DND-41 (cell line): ENCODE data around the gene DENND1C.

Experiments
- ATAC-seq: fragments of 200-7000 bp; cut with Tn5 transposase; 3 replicates; pipeline ENCODE4 v1.9.1; 2021; ENCODE audit warnings: low read depth; ENCODE audit not compliant: insufficient read depth
- DNase-seq: peaks from one replicate; pipeline ENCODE4 v3.0.0-alpha.2; 2020
- H2AFZ ChIP-seq: 2 replicates; pipeline ENCODE4 v1.6.0; 2012; ENCODE audit warnings: low read depth, low read length
- H3K27ac ChIP-seq: 2 replicates; pipeline ENCODE4 v1.5.1; 2012; ENCODE audit warnings: low read length, inconsistent platforms
- H3K27me3 ChIP-seq: fragments of 200-600 bp; sonication (generic); 2 replicates; pipeline ENCODE4 v1.6.0; 2012; ENCODE audit warnings: low read length, mild to moderate bottlenecking, inconsistent platforms; ENCODE audit not compliant: insufficient read depth, poor library complexity
- H3K36me3 ChIP-seq: 2 replicates; pipeline ENCODE4 v1.5.1; 2012; ENCODE audit warnings: low read length, inconsistent platforms; ENCODE audit not compliant: insufficient read depth
- H3K4me1 ChIP-seq: 2 replicates; pipeline ENCODE4 v1.5.1; 2012; ENCODE audit warnings: mild to moderate bottlenecking, low read length; ENCODE audit not compliant: insufficient read depth
- H3K4me2 ChIP-seq: 2 replicates; pipeline ENCODE4 v1.6.0; 2012; ENCODE audit warnings: mild to moderate bottlenecking, moderate library complexity, low read length, inconsistent platforms; ENCODE audit not compliant: insufficient read depth
- H3K4me3 ChIP-seq, 2 experiments: fragments of 200-600 bp in 1 of 2; shearing (Covaris generic) in 1 of 2; 2 replicates each; pipeline ENCODE4 v1.5.1; 2012 to 2016; ENCODE audit warnings: inconsistent platforms in 2 of 2, low read length in 2 of 2, mild to moderate bottlenecking in 2 of 2, low read depth in 1 of 2, moderate library complexity in 1 of 2
- H3K79me2 ChIP-seq: 2 replicates; pipeline ENCODE4 v1.6.0; 2012; ENCODE audit warnings: low read length, inconsistent platforms; ENCODE audit not compliant: insufficient read depth
- H3K9ac ChIP-seq: 2 replicates; pipeline ENCODE4 v1.6.0; 2012; ENCODE audit warnings: low read depth, mild to moderate bottlenecking, inconsistent platforms, low read length, moderate library complexity
- H3K9me3 ChIP-seq: 2 replicates; pipeline ENCODE4 v1.5.1; 2012; ENCODE audit warnings: low read length, moderate library complexity, mild to moderate bottlenecking, inconsistent platforms; ENCODE audit not compliant: insufficient read depth, severe bottlenecking
- H4K20me1 ChIP-seq: 2 replicates; pipeline ENCODE4 v1.6.0; 2012; ENCODE audit warnings: low read length; ENCODE audit not compliant: insufficient read depth
- CTCF ChIP-seq: IDR thresholded peaks from 2 replicates; pipeline ENCODE4 v1.5.1; 2012; ENCODE audit warnings: borderline replicate concordance, low read length, moderate library complexity, mild to moderate bottlenecking; ENCODE audit not compliant: poor library complexity, severe bottlenecking; ENCODE audit errors: extremely low read depth
- EZH2 ChIP-seq: IDR thresholded peaks from 3 replicates; pipeline ENCODE4 v1.6.1; 2012; ENCODE audit warnings: borderline replicate concordance, low read depth, mild to moderate bottlenecking, moderate library complexity, low read length, inconsistent platforms; ENCODE audit not compliant: severe bottlenecking

Gene DENND1C

GRCh38 chr19:6476155-6476895, 5.3 kb downstream of the DENND1C start:
- TF ChIP-seq CTCF (no peak), EZH2 (no peak)
- Histone ChIP-seq H3K4me3 (no peak overlapping the region), H3K9ac (no peak overlapping the region), H3K9me3 (no peaks in the 10 kb centered on the region), H2AFZ (no peak overlapping the region), H4K20me1 (no peaks in the 10 kb centered on the region), H3K4me1 (peaks cover 16% of the 10 kb centered on the region), H3K79me2 (peaks cover 12% of the 10 kb centered on the region), H3K27me3 (no peaks in the 10 kb centered on the region), H3K36me3 (peaks cover 38% of the 10 kb centered on the region), H3K4me2 (no peak overlapping the region), H3K27ac (no peak overlapping the region)
- DNase-seq (peak; percentile 63), ATAC-seq (peak; percentile 75)

- H3K9me3 ChIP-seq: no peaks in the 10 kb centered on the region
- peaks cover 8% of the 10 kb centered on the region for H3K4me1 ChIP-seq
- H3K79me2 ChIP-seq: peaks cover 6% of the 10 kb centered on the region; the same call in 1 of the 2 replicates
- no peak overlapping the region for H3K9ac ChIP-seq
- DNase-seq (no peak), ATAC-seq (no peak)
- no peak overlapping the region for H3K4me3 ChIP-seq
- H3K27ac ChIP-seq: no peak overlapping the region
- H3K36me3 ChIP-seq: peaks cover 38% of the 10 kb centered on the region
- no peak overlapping the region for H2AFZ ChIP-seq
- H3K4me2 ChIP-seq: no peak overlapping the region
- H3K27me3 ChIP-seq: no peaks in the 10 kb centered on the region
- TF ChIP-seq EZH2: no peak
- TF ChIP-seq CTCF: no peak
- no peaks in the 10 kb centered on the region for H4K20me1 ChIP-seq
Measured at GRCh38 chr19:6475321-6476108, 6.1 kb downstream of the DENND1C start.

GRCh38 chr19:6473647-6474046, 7.9 kb downstream of the DENND1C start:
- H3K27me3 ChIP-seq: no peaks in the 10 kb centered on the region
- no peaks in the 10 kb centered on the region for H3K9me3 ChIP-seq
- H3K9ac ChIP-seq: no peak overlapping the region
- no peak overlapping the region for H3K4me2 ChIP-seq
- no peak overlapping the region for H2AFZ ChIP-seq
- ATAC-seq (no peak), DNase-seq (no peak)
- no peak overlapping the region for H3K27ac ChIP-seq
- TF ChIP-seq EZH2 (no peak), CTCF (no peak)
- H3K36me3 ChIP-seq: peaks cover 32% of the 10 kb centered on the region
- no peak overlapping the region for H3K4me3 ChIP-seq
- H3K4me1 ChIP-seq: no peaks in the 10 kb centered on the region
- no peaks in the 10 kb centered on the region for H4K20me1 ChIP-seq
- no peaks in the 10 kb centered on the region for H3K79me2 ChIP-seq
